Measurements from ENCODE around the gene FUT2. TPM values are rescaled to one million over a fixed set of nuclear protein-coding genes. Genes with fewer than 3 reads are reported as not detected.

The FUT2 gene
- polyA plus RNA-seq, 3 donors: 1.7 to 4.4 (median 1.8) TPM

DNA sequence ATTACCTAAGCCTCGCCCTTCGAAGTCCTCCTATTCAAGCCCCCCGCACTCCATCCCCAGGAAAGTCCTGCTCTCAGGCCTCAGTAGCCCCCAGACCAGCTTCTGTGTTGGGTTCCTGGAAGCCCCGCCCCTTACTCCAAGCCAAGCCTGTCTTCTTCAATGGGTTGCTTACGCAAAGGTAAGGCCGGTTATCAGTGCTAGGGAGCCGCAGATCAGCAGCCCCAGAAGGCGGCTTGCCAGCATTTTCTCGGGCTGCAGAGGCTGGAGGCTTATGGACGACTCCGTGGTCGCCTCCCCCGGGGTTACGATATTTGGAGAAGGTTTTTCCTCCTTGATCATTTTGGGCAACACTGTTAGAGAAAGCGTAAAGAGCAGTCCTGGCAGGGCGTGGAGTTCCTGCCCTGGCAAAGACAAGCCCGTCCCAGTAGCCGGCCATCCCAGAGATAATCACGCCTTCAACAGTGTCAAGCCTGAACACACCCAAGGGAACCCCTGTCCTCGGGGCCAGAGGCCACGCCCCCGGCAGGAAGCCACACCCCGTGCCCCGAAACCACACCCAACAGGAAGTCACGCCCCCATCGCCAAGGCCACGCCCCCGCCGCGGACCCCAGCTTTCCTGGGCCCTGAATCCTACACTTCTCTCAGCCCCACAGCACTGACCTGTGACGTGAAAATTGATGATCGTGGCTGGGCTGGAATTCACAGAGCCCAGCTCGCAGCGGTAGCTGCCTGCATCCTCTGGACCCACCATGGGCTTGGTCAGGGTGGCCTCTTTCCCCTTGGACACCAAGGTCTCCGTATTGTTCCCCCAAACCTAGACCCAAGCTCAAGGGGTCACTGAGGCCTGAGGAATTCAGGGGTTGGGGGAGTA lies 45.6 kb downstream of the FUT2 start:
- no peak for DNase-seq (ENCODE audit: extremely low read depth in 1 of 11, low read depth in 9 of 11, low spot score in 4 of 11)

DNA sequence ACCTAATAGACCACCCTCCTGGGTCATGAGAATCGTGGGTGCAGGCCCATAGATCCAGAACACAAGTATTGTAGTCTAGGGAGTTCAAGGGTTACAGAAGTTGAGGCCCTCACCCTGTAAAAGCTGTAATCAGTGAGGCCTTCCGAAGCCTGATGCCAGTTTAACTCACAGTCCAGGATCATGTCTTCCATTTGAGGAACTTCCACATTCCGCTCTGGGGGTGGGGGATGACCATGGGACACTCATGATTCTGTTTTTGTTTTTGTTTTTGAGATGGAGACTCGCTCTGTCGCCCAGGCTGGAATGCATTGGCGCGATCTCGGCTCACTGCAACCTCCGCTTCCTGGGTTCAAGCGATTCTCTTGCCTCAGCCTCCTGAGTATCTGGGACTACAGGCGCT lies 46.3 kb downstream of the FUT2 start:
- no peak for DNase-seq (ENCODE audit: extremely low read depth in 1 of 11, low read depth in 9 of 11, low spot score in 4 of 11)

DNA sequence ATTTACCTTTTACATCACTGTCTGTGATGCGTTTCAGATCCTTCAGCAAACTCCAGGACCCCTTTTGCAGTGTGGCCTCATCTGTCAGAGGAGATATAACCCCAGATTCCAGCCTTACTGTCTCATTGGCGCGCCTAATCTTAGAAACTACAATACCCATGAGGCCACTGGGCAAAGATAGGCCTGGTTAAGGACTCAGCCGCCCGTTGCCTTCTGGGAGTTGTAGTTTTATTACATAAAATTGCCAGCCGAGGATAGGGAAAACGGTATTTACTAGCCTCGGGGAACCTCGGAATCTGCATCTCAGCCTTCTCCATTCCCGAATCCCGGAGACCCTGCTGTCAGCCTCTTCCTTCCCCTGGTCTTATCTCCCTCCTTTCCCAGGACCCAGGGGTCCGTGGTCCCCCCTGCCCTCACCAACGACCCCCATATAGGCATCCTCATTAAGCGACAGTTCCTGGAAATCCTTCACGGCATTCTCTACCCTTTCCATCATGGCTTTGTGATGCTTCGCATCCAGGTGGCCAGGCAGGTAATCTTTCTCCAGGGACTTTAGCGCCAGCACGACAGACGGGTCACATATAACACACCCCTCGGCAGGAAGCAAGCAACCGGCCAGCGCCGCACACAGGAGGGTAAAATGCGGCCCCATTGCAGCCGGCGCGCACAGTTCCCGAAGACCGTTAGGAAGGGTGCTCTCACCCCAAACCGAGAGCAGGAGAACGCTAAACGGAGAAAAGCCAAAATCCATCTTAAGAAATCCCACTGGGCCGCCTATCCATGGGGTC lies 49.6 kb downstream of the FUT2 start:
- no peak for DNase-seq (ENCODE audit: extremely low read depth in 1 of 11, low read depth in 9 of 11, low spot score in 4 of 11)

DNA sequence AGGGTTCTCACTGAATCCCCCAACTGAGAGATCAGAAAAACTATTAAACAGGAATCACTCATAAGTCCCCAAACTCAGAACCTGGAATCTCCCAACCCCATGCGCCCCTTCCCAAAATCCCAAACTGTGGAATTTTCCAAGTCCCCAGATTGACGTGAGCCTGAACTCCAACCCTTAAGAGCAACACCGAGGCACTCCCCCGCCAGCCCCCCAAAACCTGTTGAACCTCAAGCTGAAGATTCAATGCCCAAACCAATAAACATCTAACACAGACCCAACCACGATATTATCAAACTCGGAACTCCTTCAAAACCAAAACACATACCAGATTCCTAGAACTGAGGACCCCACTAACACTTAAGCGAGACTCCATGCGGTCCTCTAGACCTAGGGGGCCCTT lies 50.3 kb downstream of the FUT2 start:
- DNase-seq (ENCODE audit: extremely low read depth in 1 of 11, low read depth in 9 of 11, low spot score in 4 of 11): no peak

DNA sequence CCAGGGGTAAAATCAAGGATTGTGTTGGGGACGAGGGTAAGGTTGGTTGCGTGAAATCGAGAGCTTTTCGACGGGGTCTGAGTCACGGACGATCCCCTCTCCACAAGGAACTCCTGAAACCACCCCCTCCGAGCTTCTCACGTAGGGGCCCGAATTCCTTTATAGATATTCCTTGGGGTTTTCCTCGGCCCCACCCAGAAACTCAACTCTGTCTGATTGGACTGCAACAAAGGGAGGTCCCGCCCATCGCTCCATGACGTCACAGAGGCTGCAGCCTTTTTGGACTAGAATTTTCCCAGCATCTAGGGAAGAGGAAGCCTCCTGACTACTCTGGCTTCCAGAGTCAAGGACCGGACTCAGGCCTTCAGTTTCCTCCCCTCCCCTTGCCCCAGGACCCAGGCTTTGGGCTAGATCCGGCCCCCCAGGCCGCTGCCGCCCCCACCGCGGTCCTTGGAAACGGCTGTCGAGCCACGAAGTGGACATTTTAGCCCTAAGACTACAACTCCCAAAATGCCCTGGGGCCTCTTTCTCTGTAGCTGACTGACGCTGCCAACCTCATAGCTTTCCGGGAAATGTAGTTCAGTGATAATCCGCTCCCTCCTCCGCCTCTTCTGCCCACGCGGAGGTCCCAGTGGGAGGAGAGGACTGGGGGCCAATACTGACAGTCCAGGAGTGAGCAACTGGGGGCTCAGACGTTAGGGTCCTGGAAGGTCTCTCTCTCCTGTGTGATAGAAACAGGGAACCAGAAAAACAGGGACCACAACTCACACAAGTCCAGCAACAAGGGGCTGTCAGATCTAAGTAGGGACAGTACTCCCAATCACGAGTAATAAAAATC lies 51.2 kb downstream of the FUT2 start, which contains the start of gene IZUMO1:
TSS of gene IZUMO1 (minus strand) at position 172 of the 838 bp plus-strand sequence. CDS start 1,050 bp downstream, outside the sequence.
- DNase-seq (ENCODE audit: extremely low read depth in 1 of 11, low read depth in 9 of 11, low spot score in 4 of 11): peak in 8 of 11 donors; percentile 69 to 87 (median 82)

DNA sequence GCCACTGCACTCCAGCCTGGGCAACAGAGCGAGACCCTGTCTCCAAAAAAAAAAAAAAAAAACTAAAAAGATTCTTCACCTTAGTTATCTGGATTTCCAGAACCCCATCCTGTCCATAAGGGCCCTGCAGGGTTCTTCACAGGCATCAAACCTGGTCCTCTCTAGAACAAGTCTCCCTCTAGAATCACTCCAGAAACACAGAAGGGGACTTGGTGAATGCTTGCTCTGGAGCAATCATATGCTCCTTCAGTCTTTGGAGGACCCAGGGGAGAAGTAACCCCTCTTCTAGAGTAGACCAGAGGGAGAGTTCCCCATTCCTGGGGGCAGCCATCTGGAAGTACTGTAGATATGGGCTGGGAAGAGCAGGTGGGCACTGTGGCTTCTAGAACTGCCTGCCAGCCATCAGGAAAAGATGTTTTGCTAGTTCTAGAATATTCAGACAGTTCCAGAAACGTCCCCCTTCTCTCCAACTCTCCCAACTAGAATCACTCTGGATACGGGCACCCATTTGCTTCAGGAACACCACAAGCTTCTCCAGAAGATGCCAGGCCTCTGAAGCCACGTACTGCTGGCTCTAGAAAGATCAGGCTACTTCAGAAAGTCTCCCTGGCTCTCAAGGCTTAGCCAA lies 53.9 kb downstream of the FUT2 start:
- no peak for DNase-seq (ENCODE audit: extremely low read depth in 1 of 11, low read depth in 9 of 11, low spot score in 4 of 11)

DNA sequence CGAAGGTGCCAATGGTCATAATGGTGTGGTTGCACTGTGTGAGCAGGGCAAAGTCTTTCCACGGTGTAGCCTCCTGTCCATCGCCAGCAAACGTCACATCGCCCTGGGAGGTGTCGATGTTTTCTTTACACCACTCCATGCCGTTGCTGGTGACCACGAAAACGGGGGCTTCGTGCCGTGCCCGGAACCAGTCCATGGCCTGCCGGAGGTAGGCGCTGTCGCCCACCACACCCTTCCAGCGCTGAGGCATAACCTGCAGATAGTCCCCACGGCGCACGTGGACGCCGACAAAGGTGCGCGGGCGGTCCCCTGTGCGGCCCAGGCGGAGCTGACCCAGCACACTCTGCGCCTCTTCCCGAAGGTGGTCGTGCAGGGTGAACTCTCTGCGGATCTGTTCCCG lies 54.6 kb downstream of the FUT2 start:
- no peak for DNase-seq (ENCODE audit: extremely low read depth in 1 of 11, low read depth in 9 of 11, low spot score in 4 of 11)

DNA sequence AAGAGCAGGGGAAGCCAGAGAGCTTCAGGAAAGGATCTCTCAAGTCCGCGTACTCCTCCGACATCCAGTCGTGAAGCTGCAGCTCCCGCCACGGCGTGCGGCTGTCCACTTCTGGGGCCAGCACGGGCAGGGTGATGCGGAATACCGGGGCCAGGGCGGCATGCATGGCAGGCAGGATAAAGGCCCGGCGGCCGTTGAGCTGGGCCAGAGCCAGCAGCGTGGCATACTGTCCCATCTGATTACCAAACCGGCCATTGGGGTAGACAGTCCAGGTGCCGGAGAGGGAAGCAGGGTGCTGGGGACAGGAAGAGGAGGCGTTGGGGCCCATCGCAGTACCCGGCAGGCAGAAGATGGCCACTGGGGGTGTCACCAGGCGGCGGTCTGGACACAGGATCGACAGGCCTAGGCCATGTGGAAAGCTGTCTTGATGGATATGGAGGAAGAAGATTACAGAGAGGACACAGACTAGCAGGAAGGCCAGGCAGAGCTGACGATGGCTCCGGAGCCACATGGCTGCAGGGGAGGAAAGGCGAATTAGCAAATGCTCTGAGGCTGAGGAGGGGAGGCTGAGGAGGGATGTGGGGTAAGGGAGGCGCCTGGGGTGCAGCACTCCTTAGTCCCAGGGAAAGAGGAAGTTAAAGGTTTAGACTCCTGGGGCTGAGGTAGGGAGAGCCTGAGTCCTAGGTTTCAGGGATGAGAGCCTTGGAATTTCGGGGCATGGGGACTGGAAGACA lies 55.2 kb downstream of the FUT2 start:
- DNase-seq (ENCODE audit: extremely low read depth in 1 of 11, low read depth in 9 of 11, low spot score in 4 of 11): no peak

DNA sequence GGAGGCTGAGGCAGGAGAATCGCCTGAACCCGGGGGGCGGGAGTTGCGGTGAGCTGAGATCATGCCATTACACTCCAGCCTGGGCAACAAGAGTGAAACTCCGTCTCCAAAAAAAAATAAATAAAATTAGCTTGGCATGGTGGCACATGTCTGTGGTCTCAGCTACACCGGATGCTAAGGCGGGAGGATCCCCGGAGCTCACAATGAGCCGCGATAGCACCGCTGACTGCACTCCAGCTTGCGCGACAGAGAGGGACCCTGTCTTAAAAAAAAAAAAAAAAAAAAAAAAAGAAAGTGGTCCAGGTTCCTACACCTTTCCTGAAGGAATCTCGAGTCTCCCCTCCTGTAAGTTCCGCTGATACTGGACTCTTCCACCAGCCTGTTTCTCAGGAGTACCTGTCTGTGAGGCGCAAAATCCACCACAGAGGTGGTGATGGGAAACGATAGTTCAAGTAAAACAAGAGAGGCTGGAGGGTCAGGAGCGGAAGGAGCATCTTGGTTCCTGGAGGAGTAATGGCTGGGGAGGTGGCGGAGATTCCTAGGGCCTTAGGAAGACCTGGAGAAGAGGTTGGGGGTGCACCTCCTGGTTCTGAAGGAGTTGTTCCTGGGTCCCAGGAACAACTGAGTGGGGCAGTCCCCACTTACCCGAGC lies 56.2 kb downstream of the FUT2 start:
- DNase-seq (ENCODE audit: extremely low read depth in 1 of 11, low read depth in 9 of 11, low spot score in 4 of 11): no peak

DNA sequence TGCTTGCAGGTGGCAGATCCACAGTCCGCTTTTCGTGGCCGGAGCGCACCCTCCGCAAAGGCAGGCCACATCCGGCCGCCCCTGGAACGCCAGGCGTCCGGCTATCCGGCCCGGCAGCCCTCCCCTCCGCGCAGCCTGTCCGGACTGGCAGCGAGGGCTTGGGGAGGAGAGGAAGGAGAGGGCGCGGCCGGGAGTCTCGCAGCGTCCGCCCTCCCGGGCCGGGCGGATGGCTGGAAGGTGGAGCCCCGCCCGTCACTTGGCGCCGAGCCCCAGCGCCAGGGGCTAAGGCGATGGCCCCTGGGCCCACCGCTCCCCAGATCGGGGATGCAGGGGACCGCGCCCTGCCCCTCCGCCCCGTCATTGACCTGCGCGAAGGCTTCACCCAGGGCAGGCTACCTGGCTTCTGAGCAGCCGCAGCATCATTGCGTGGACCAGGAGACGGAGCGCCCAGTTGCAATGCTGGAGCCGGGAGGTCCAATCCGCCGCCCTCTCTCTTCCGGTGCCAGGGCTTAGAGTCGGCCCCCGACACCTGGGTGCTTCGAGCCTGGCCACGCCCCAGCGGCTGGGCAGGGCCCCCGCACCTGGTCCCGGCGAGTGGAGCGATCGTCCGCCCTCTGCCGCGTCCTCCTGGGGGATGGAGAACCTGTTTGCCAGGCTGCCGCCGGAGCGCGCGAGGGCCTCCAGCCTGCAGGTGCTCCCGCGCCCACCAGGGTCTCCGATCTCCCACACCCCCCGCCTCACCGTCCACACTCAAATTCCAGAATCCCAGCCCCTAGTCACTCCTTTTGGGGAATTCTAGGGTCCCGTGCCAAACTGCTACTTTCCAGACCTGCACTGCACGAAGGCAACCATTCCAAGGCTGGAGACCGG lies 57.0 kb downstream of the FUT2 start, which contains the start of gene FUT1:
TSS of gene FUT1 (minus strand) at position 146 of the 870 bp plus-strand sequence. CDS start 1,360 bp downstream, outside the sequence.
- peak in 3 of 11 donors; percentile 64 to 77 (median 65) for DNase-seq (ENCODE audit: extremely low read depth in 1 of 11, low read depth in 9 of 11, low spot score in 4 of 11)

DNA sequence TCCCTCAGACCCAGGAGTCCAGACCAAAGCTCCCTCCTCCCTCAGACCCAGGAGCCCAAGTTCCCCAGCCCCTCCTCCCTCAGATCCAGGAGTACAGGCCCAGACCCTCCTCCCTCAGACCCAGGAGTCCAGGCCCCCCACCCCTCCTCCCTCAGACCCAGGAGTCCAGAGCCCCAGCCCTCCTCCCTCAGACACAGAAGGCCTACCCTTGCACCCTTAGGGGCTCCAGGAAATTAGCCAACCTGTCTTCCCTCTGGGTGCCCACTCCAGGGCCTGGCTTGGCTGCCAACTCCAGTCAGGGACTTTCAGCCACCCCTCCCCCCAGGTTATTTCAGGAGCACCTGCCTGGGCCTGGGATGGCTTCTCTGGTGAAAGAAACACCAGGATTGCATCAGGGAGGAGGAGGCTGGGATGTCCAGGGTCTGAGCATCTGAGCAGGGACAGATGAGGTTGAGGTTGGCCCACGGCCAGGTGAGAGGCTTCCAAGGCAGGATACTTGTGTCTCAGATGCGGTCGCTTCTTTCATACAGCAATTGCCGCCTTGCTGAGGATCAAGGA lies 59.4 kb downstream of the FUT2 start, which contains the start of gene FGF21:
TSS of gene FGF21 (plus strand) at position 441 of the 558 bp plus-strand sequence. CDS start 713 bp downstream, outside the sequence.
- DNase-seq (ENCODE audit: extremely low read depth in 1 of 11, low read depth in 9 of 11, low spot score in 4 of 11): no peak

Other genes starting within 250 kb of the FUT2 start
- gene GRWD1, start 250.0 kb upstream of the FUT2 start, polyA plus RNA-seq (ENCODE audit: insufficient read length in 3 of 3): 10 to 100 TPM; 21.7 to 34.6 (median 24.7) TPM
- 1 to 10 TPM in 1 of 3 donors, under 1 TPM in 2; 0.58 to 1.3 (median 0.72) TPM for gene KCNJ14, start 240.4 kb upstream of the FUT2 start, polyA plus RNA-seq (ENCODE audit: insufficient read length in 3 of 3)
- gene CYTH2, start 226.6 kb upstream of the FUT2 start, polyA plus RNA-seq (ENCODE audit: insufficient read length in 3 of 3): 10 to 100 TPM; 80.6 to 91.6 (median 86.4) TPM
- 1 to 10 TPM; 1.8 to 3.8 (median 3.6) TPM for gene LMTK3, start 184.1 kb upstream of the FUT2 start, polyA plus RNA-seq (ENCODE audit: insufficient read length in 3 of 3)
- gene SULT2B1, start 143.8 kb upstream of the FUT2 start, polyA plus RNA-seq (ENCODE audit: insufficient read length in 3 of 3): under 1 TPM; 0.28 to 0.62 (median 0.33) TPM
- gene SPACA4, start 89.2 kb upstream of the FUT2 start, polyA plus RNA-seq (ENCODE audit: insufficient read length in 3 of 3): under 1 TPM in 1 of 3 donors, not detected in 2; 0.26 TPM
- gene FAM83E, start 80.9 kb upstream of the FUT2 start, polyA plus RNA-seq (ENCODE audit: insufficient read length in 3 of 3): 1 to 10 TPM in 2 of 3 donors, under 1 TPM in 1; 0.88 to 1.2 (median 1.1) TPM
- gene RPL18, start 76.8 kb upstream of the FUT2 start, polyA plus RNA-seq (ENCODE audit: insufficient read length in 3 of 3): 1,000 to 10,000 TPM; 1,072 to 1,401 (median 1,249) TPM
- 10 to 100 TPM; 15.8 to 31.8 (median 30.9) TPM for gene SPHK2, start 76.5 kb upstream of the FUT2 start, polyA plus RNA-seq (ENCODE audit: insufficient read length in 3 of 3)
- 10 to 100 TPM; 11.2 to 15.9 (median 14.3) TPM for gene DBP, start 58.6 kb upstream of the FUT2 start, polyA plus RNA-seq (ENCODE audit: insufficient read length in 3 of 3)
- gene CA11, start 49.8 kb upstream of the FUT2 start, polyA plus RNA-seq (ENCODE audit: insufficient read length in 3 of 3): 10 to 100 TPM; 21.9 to 30.7 (median 29.2) TPM
- gene NTN5, start 23.0 kb upstream of the FUT2 start, polyA plus RNA-seq (ENCODE audit: insufficient read length in 3 of 3): 1 to 10 TPM in 2 of 3 donors, under 1 TPM in 1; 0.68 to 2.4 (median 1.5) TPM
- gene MAMSTR, start 23.8 kb downstream of the FUT2 start, polyA plus RNA-seq (ENCODE audit: insufficient read length in 3 of 3): 1 to 10 TPM; 5.0 to 7.3 (median 6.5) TPM
- 10 to 100 TPM; 12.2 to 19.6 (median 16.6) TPM for gene RASIP1, start 44.6 kb downstream of the FUT2 start, polyA plus RNA-seq (ENCODE audit: insufficient read length in 3 of 3)
- 1 to 10 TPM in 1 of 3 donors, under 1 TPM in 2; 0.23 to 1.2 (median 0.41) TPM for gene IZUMO1, start 50.9 kb downstream of the FUT2 start, polyA plus RNA-seq (ENCODE audit: insufficient read length in 3 of 3)
- 1 to 10 TPM; 3.2 to 4.0 (median 3.3) TPM for gene FUT1, start 56.7 kb downstream of the FUT2 start, polyA plus RNA-seq (ENCODE audit: insufficient read length in 3 of 3)
- gene FGF21, start 59.6 kb downstream of the FUT2 start, polyA plus RNA-seq (ENCODE audit: insufficient read length in 3 of 3): not detected
- gene BCAT2, start 115.1 kb downstream of the FUT2 start, polyA plus RNA-seq (ENCODE audit: insufficient read length in 3 of 3): 10 to 100 TPM; 32.4 to 57.8 (median 44.8) TPM
- 10 to 100 TPM; 23.7 to 37.1 (median 30.1) TPM for gene HSD17B14, start 140.5 kb downstream of the FUT2 start, polyA plus RNA-seq (ENCODE audit: insufficient read length in 3 of 3)
- 10 to 100 TPM; 20.6 to 29.6 (median 27.9) TPM for gene PLEKHA4, start 172.6 kb downstream of the FUT2 start, polyA plus RNA-seq (ENCODE audit: insufficient read length in 3 of 3)
- 10 to 100 TPM; 35.1 to 45.2 (median 37.3) TPM for gene PPP1R15A, start 176.4 kb downstream of the FUT2 start, polyA plus RNA-seq (ENCODE audit: insufficient read length in 3 of 3)
- gene TULP2, start 202.8 kb downstream of the FUT2 start, polyA plus RNA-seq (ENCODE audit: insufficient read length in 3 of 3): 1 to 10 TPM in 2 of 3 donors, under 1 TPM in 1; 0.67 to 1.4 (median 1.3) TPM
- 100 to 1,000 TPM; 231 to 319 (median 307) TPM for gene NUCB1, start 204.3 kb downstream of the FUT2 start, polyA plus RNA-seq (ENCODE audit: insufficient read length in 3 of 3)
- 10 to 100 TPM in 1 of 3 donors, 1 to 10 TPM in 2; 6.5 to 10.7 (median 7.0) TPM for gene DHDH, start 237.7 kb downstream of the FUT2 start, polyA plus RNA-seq (ENCODE audit: insufficient read length in 3 of 3)

All from renal cortex interstitium (tissue), 11 donors.